ENCODE data around the gene HIPK3.
"Not testable (repeated sequence)": the region's sequence is repeated elsewhere in the genome, so short reads cannot be mapped to it uniquely, and the experiment has no call there.

Gene HIPK3

GRCh38 chr11:33366918-33367317 is 109.7 kb downstream of the HIPK3 start:
- DNase-seq = no peak

GRCh38 chr11:33368475-33368874 is 111.3 kb downstream of the HIPK3 start:
- not testable (repeated sequence) for DNase-seq

DNA sequence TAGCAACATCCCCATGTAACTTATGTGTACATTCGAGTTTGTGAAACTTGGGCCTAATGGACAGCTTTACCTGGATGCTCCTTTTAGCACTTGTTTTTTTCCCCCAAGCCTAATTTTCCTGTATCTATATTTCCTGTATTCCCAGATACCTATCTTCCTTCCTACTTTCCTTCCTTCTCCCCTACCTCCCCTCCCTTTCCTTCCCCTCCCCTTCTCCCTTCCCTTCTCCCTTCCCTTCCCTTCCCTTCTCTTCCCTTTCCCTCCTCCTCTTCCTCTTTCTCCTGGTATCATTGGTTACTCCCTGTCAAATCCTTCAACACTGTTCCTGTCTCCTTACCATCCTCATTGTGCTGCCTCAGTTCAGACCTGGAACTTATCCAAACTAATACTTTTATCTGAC is 111.8 kb downstream of the HIPK3 start:
- DNase-seq = no peak

- no peak for DNase-seq
These were observed 116.5 kb downstream of the HIPK3 start for GRCh38 chr11:33373636-33374035.

DNA sequence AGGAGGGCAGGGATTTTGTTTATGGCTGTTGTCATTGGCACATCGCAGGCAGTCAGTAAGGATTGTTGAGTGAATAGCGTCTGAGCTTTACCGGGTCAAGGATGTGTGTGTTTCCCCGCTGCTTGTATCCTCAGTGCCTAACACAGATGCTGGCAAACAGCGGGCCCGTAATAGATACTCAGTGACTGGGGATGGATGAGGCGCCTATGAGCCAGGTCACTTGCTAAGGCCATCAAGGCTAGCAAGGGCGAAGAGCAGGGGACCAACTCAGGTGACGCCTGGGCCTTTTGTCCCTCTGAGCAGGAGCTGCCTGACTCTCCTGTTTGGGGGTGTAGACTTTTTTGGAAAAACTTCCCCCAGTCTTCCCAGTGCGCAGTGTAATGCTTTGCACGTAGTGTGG is 118.1 kb downstream of the HIPK3 start:
- no peak for DNase-seq

DNA sequence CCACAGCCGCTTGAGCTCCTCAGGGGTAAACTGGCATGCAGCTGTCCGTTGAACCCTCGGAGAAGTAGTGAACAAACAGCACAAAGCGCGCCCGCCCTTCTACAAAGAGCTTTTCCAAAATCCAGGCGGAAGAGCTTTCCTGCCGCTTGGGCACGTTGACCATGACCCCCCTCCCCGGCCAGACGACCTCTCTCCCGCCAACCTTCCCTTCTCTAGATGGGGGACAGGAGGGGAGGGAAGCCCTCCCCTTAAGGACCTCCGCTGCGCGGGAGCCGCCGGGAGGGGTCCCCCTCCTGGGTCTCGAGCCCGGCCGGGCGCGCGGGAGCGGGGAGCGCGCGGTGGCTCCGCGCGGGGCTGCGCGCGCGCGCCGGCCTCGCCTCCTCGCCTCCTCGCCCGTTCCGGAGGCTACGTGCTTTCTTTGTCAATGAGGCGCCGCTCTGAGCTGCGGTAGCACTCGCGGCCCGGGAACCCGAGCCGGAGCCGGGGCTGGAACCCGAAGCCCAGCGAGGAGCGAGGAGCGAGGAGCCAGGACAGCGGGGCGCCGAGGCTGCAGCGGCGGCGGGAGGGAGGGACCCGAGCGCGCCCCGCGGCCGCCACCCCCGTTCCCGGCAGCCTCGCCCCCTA is 118.6 kb downstream of the HIPK3 start, which contains the start of gene KIAA1549L:
Gene KIAA1549L (plus strand): TSS at position 421 of the 624 bp plus-strand sequence.
- DNase-seq = no peak

DNA sequence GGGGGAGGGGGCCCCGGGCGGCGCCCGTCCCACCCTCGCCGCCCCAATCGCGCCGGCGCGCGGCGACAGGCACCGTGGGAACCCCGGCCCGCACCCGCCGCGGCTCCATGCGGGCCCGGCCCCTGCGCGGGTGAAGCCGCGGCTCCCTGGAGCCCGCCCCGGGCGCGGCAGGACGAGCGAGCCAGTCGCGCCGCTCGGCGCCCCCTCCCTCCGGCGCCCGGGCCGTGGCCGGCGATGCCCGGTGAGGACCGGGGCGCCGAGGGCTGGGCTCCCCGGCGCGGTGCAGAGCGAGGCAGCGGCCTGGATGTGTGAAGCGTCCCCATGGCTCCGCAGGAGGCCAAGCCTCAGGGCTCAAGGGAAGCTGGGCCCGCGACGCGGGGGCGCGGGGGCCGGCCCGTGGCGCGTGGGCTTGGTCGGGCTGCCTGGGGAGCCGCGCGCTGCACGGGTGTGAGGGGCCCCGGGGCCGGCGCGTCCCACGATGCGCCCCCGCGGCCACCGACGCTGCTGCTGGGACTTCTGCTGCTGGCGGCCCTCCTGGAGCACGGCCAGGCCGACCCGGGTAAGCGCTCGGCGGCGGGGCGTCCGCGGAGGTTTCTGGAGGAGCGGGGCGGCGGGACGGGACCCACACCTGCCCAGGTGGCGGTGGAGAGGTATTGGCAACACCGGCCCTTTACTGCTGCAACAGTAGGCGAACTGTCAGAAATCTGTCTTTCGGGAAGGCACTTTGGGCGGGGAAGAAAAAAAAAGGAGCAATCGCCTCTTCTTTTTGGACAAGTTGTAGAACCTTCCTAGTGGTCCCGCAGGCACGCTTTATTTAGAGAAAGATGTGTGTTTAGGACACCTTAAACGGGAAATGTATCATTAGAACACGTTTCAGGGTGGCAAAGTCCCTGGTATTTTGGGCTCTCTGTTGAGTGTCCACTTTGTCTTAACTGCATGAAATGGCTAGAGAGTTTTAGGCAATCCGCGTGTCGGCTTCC is 119.4 kb downstream of the HIPK3 start:
- DNase-seq = no peak

- DNase-seq = no peak
These were observed 120.5 kb downstream of the HIPK3 start for GRCh38 chr11:33377412-33378370.

GRCh38 chr11:33379947-33380346 is 122.8 kb downstream of the HIPK3 start:
- peak in 1 of 2 donors; percentile 73 for DNase-seq

- no peak for DNase-seq
These were observed 126.1 kb downstream of the HIPK3 start for GRCh38 chr11:33383075-33383919.

GRCh38 chr11:33383920-33384209 is 126.7 kb downstream of the HIPK3 start:
- DNase-seq = no peak

- DNase-seq = no peak
These were observed 127.0 kb downstream of the HIPK3 start for GRCh38 chr11:33384220-33384619.

DNA sequence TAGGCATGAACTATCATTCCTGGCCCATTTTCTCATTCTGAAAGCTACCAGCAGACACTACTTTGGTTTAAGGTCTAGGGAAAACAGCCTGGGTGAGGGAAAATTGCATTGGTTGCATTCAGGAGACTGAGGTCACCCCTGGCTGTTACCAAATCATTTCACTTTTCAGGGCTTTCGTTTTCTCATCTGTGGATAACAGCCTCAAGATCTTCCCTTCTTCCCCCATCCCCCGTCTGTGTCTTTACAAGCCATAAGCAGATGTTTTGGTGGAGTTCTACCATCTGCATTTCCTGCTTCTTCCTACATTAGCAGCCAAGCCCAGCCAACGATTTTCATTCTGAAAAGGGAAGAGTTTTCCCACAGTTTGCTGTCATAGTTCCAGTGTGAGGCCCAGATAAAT is 130.4 kb downstream of the HIPK3 start:
- peak; percentile 46 to 61 for DNase-seq

DNA sequence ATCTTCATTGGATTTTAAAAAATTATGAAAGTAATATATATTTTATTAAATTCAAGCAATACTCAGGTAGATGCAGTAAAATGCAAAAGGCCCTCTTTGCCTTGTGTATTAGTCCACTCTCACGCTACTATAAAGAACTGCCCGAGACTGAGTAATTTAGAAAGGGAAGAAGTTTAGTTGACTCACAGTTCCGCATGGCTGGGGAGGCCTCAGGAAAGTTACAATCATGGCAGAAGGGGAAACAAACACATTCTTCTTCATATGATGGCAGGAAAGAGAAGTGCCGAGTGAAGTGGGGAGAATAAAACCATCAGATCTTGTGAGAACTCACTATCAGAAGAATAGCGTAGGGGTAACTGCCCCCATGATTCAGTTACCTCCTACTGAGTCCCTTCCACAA is 130.8 kb downstream of the HIPK3 start:
- DNase-seq = peak; percentile 56 to 71

DNA sequence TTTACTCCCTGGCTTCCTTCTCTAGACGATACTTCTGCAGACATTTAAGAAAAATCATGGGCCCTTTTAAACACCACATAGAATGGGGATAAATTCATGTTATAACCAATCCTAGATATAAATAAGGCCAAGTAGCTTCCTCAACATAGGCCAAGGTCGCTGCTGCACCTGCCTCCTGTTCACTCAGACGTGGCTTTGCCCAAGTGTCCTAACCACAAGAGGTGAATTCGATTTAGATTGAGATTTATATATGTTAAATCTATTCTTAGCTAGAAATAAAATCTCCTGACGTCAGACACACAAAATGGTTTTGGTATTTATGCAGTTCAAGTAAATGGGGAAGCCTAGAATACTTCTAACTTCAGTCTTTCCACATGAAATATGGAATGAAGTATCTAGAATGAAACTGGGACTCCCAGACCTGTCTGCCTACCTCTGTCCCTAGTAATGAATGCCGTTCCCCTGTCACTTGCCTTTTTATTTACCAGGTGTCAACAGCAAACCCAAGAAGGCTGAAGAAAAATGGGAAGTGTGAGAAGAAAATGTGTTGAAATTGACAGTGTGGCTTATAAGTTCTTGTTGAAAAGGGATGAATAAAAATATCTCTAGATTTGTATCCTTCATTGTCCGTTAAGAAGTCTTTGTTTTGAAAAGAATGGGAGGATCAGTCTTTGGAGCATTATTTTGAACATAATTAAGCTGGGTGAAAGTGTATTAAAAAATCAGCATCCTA is 131.8 kb downstream of the HIPK3 start:
- no peak for DNase-seq

- no peak for DNase-seq
These were observed 132.5 kb downstream of the HIPK3 start for GRCh38 chr11:33389635-33390034.

DNA sequence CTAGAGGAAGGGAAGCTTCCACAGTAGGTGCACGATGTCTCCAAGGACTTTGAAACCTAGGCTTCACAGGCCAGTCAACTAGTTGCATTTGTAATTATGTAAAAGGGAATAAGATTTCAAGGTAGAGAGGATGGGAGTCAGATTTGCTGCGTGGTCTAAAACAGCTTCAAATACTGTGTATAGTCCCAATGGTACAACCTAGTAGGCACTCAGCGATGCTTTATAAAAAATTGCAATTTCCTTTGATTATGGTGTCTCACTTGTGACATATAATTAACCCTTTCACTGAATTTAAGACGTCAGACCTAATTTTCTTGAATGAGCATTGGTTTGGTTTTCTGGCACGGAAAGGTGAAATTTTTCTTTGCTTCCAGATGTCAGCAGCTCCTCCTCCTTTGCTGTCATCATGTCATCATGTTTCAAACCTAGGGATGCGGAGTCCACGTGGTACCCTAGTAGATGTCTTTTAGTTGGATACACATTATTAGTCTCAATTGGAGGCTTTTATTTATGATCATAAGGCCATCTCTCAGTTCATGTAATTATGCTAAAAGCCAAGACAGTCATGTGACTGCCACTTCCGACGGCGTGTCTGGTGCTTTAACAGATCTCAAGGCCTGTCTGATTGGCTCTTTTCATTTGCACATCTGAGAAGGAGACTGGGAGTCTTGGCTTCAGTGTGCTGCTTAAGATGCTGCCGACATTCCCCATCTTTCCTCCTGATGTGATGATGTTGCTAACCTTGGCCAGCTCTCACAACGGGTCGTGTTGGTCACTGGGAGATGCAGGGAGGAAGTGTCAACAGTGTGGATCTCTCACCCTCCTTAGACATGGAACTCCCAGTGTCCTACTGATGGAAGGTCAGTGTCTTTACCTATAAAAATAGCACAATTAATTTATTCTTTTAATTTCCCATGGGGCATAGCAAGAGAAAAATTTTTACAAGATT is 134.0 kb downstream of the HIPK3 start:
- DNase-seq = no peak

- no peak for DNase-seq
These were observed 134.7 kb downstream of the HIPK3 start for GRCh38 chr11:33391893-33392251.

- no peak for DNase-seq
These were observed 137.4 kb downstream of the HIPK3 start for GRCh38 chr11:33394431-33395109.

DNA sequence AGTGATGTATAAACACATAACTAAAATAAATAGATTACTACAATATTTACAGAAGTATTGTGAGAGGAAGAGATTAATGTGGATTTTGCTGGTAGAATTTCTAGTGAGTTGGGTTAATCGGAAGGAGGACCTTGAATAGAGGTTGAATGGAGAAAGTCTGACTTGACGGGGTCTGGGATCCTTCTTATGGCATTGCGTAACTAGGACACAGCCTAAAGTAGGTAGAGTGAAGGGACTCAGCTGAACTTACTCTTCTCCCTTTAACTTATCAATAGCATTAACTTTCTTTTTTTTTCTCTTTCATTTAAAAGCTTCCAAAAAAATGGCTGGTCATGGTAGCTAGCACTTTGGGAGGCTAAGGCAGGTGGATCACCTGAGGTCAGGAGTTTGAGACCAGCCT is 139.2 kb downstream of the HIPK3 start:
- no peak for DNase-seq

Data from inflammatory macrophage treated with lipopolysaccharide for 1 hour (primary cell).